GM12878 (cell line): ENCODE measurements around the gene SFXN5. TPM values are rescaled to one million over a fixed set of nuclear protein-coding genes. Genes with fewer than 3 reads are reported as not detected.

Source experiments
- ATAC-seq: fragments of 200-7000 bp; cut with Tn5 transposase; 3 replicates; pipeline ENCODE4 v1.9.1; 2020; ENCODE audit warnings: mild to moderate bottlenecking, moderate library complexity
- BruUV-seq: library from RNA; stranded (reverse); fragments of 400-500 nt; replicated peaks from 2 replicates; lab custom pipeline; 2021; lab: Mats Ljungman, UMichigan
- CTCF ChIA-PET: fragments of 300-600 bp; sonication (Branson Sonifier 250); formaldehyde crosslinking; extraction: SDS; loops from one replicate; lab custom pipeline; 2021; ENCODE audit warnings: inconsistent platforms; lab: Yijun Ruan, JAX
- POLR2A ChIA-PET: fragments of 350-600 bp; formaldehyde crosslinking; extraction: SDS; loops from one replicate; lab custom pipeline; 2021; ENCODE audit warnings: inconsistent platforms; lab: Charles Lee
- RAD21 ChIA-PET: fragments of 300-600 bp; sonication (Branson Sonifier 250); formaldehyde crosslinking; loops from one replicate; lab custom pipeline; 2023; ENCODE audit warnings: antibody characterized with exemption; ENCODE audit not compliant: unreplicated experiment; lab: Charles Lee
- SMC1A ChIA-PET: fragments of 300-600 bp; sonication (Branson Sonifier 250); formaldehyde crosslinking; loops from one replicate; lab custom pipeline; 2023; ENCODE audit not compliant: unreplicated experiment, uncharacterized antibody; lab: Charles Lee
- DNase-seq: peaks from one replicate; pipeline ENCODE4 v3.0.0-alpha.2; 2011; ENCODE audit warnings: low read depth, low spot score
- FAIRE-seq: peaks from 3 replicates; lab custom pipeline; 2011; peaks lifted over from hg19 to GRCh38; lab: Jason Lieb, UNC
- H2AFZ ChIP-seq: 2 replicates; pipeline ENCODE4 v1.6.0; 2011; ENCODE audit warnings: low read depth, low read length, control low read depth; ENCODE audit not compliant: control insufficient read depth
- H3K27ac ChIP-seq: 2 replicates; pipeline ENCODE4 v1.5.1; 2011; ENCODE audit warnings: control low read depth; ENCODE audit not compliant: control insufficient read depth, insufficient read depth
- H3K27me3 ChIP-seq, 2 experiments: replicated peaks in 1 of 2; 2 replicates each; pipeline versions ENCODE4 v1.6.0 to v1.6.1; 2011; ENCODE audit warnings: low read length in 1 of 2; ENCODE audit not compliant: control insufficient read depth in 2 of 2, insufficient read depth in 2 of 2
- H3K36me3 ChIP-seq, 2 experiments: 2 replicates each; pipeline ENCODE4 v1.5.1; 2011; ENCODE audit warnings: low read length in 1 of 2; ENCODE audit not compliant: control insufficient read depth in 2 of 2, insufficient read depth in 2 of 2
- H3K4me1 ChIP-seq: 2 replicates; pipeline ENCODE4 v1.6.1; 2011; ENCODE audit warnings: mild to moderate bottlenecking, low read length, moderate library complexity, mixed read lengths; ENCODE audit not compliant: control insufficient read depth, insufficient read depth
- H3K4me2 ChIP-seq: 2 replicates; pipeline ENCODE4 v1.6.0; 2011; ENCODE audit warnings: control low read depth; ENCODE audit not compliant: control insufficient read depth, insufficient read depth
- H3K4me3 ChIP-seq: fragments of 200-600 bp; sonication (generic); 2 replicates; pipeline ENCODE4 v1.5.1; 2016
- H3K79me2 ChIP-seq: 2 replicates; pipeline ENCODE4 v1.6.0; 2011; ENCODE audit warnings: low read length; ENCODE audit not compliant: control insufficient read depth, insufficient read depth
- H3K9ac ChIP-seq: 2 replicates; pipeline ENCODE4 v1.8.0; 2011; ENCODE audit warnings: low read length, control low read depth, mixed read lengths; ENCODE audit not compliant: control insufficient read depth, insufficient read depth
- H3K9me3 ChIP-seq: replicated peaks from 3 replicates; pipeline ENCODE4 v1.5.1; 2011; ENCODE audit warnings: mild to moderate bottlenecking, low read length; ENCODE audit not compliant: control insufficient read depth, insufficient read depth
- H4K20me1 ChIP-seq: 2 replicates; pipeline ENCODE4 v1.6.0; 2011; ENCODE audit not compliant: control insufficient read depth, insufficient read depth
- MEF2A ChIP-seq: IDR thresholded peaks from 2 replicates; pipeline ENCODE4 v1.6.1; 2011; ENCODE audit warnings: low read depth, mild to moderate bottlenecking, low read length, moderate library complexity; ENCODE audit not compliant: insufficient read depth
- NFYA ChIP-seq: IDR thresholded peaks from 2 replicates; pipeline ENCODE4 v1.6.1; 2011; ENCODE audit warnings: low read depth, mild to moderate bottlenecking, low read length, improper control_type of control experiment, borderline replicate concordance
- NRF1 ChIP-seq: conservative IDR thresholded peaks from 2 replicates; pipeline ENCODE4 v1.6.1; 2011; ENCODE audit warnings: mild to moderate bottlenecking, low read depth, low read length, improper control_type of control experiment
- ZNF207 ChIP-seq: fragments of 450-650 bp; IDR thresholded peaks from 2 replicates; pipeline ENCODE4 v1.6.1; 2014; ENCODE audit warnings: antibody characterized with exemption, mild to moderate bottlenecking, borderline replicate concordance
- WGBS: methylation state at CpG from one replicate; pipeline ENCODE4 v1.1.6; 2016; ENCODE audit warnings: low lambda C conversion rate; ENCODE audit not compliant: insufficient replicate concordance, insufficient coverage; ENCODE audit errors: missing lambda C conversion rate; 5-methylcytosine and 5-hydroxymethylcytosine counted together
- in situ Hi-C: fragments of 300-500 bp; cut with MboI; formaldehyde crosslinking; loops from 9 replicates; pipeline ENCODE4 v1.14.3; 2018; ENCODE audit warnings: mixed read lengths
- intact Hi-C: fragments of 100-400 bp; cut with micrococcal nuclease; formaldehyde crosslinking; loops from one replicate; pipeline ENCODE4 v1.14.2; 2022; ENCODE audit not compliant: unreplicated experiment
- polyA plus RNA-seq, 11 experiments: library from polyadenylated mRNA; depleted of rRNA in 4 of 11; unstranded in 6 of 11; stranded (reverse) in 5 of 11; fragments of >200 nt; fragmentation: Nextera tagmentation in 4 of 11; fragmentation: Illumina TruSeq in 1 of 11; extraction: Ambion mirVana in 4 of 11; extraction: Trizol in 1 of 11; gene quantifications; 1 replicate in 1 of 11; 2 replicates in 10 of 11; pipeline versions ENCODE4 v1.2.1 to v1.2.3, GENCODE V29; 2011 to 2016; ENCODE audit warnings: inconsistent platforms in 2 of 11, missing spikeins in 2 of 11, low read depth in 1 of 11
- total RNA-seq, 4 experiments: library from RNA; depleted of rRNA in 3 of 4; stranded (reverse); fragments of >200 nt in 3 of 4; fragmentation: Illumina TruSeq in 1 of 4; extraction: Trizol in 1 of 4; gene quantifications; 2 replicates each; pipeline versions ENCODE4 v1.2.1 to v1.2.3, GENCODE V29; 2013 to 2021
- TF ChIP-seq, protein P1 (sequence below): fragments of 450-650 bp; IDR thresholded peaks from 2 replicates; pipeline ENCODE4 v1.6.1; 2016; ENCODE audit warnings: mild to moderate bottlenecking
- TF ChIP-seq, protein P2 (sequence below): fragments of 450-650 bp; formaldehyde crosslinking; IDR thresholded peaks from 2 replicates; pipeline ENCODE4 v1.4.0; 2020; ENCODE audit warnings: mild to moderate bottlenecking, moderate library complexity
- TF ChIP-seq, protein P3 (sequence below): IDR thresholded peaks from 2 replicates; pipeline ENCODE4 v1.6.1; 2012; ENCODE audit warnings: improper control_type of control experiment, low read depth, low read length; ENCODE audit not compliant: insufficient replicate concordance
- TF ChIP-seq, protein P4 (sequence below): fragments of 450-650 bp; IDR thresholded peaks from 2 replicates; pipeline ENCODE4 v1.6.1; 2017; ENCODE audit warnings: mild to moderate bottlenecking, moderate library complexity

SFXN5 gene
- total and polyA plus RNA-seq, 10 of the 15 experiments (the other 5 are each of a cell fraction or from before 2014, with no cell fraction given) = 3.3 to 15.9 (median 11.2) TPM

DNA sequence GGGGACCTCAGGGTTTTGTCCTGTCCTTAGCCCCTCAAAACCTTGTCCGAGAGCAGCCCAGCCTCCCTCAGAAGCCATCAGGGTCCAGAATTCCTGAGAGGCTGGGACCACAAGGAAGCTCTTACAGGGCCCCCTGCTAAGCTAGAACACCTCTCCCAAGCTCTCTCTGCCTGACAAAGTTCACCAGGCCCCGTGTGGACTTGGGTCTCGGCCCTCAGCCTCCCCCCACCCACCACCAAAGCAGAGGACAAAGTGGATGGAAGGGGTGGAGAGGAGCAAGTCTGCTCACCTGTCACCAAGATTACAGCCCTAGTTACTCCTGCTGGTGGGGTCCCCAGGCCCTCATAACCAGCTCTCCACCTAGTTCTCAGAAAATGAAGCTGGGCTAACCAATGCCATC is 24.4 kb upstream of the SFXN5 start:
- Histone ChIP-seq H3K27ac (no peak overlapping the region), H3K36me3 (no peaks in the 10 kb centered on the region), H3K4me1 (no peaks in the 10 kb centered on the region; the same call in 1 of the 2 replicates), H4K20me1 (no peaks in the 10 kb centered on the region; the same call in 1 of the 2 replicates), H2AFZ (no peak overlapping the region), H3K79me2 (no peaks in the 10 kb centered on the region), H3K9me3 (no peaks in the 10 kb centered on the region), H3K9ac (no peak overlapping the region), H3K27me3 (peaks cover 0 to 1% of the 10 kb centered on the region in 2 experiments; a peak in 2 of 4 replicates), H3K4me2 (no peak overlapping the region), H3K4me3 (no peak overlapping the region)
- BruUV-seq = no TSS peak
- intact Hi-C loops = no loop called here
- DNase-seq (no peak), ATAC-seq (no peak), FAIRE-seq (no peak)
- ChIA-PET RAD21 (no interaction called here), SMC1A (no interaction called here), CTCF (interaction anchor here (0.6 to 2.4 kb wide), 3 partner anchors 9 to 208 kb away, joined by 3 to 6 read pairs (median 5); no protein-coding TSS in a partner anchor), POLR2A (no interaction called here)
- 2% methylated on average over 3 of the region's 3 CpGs for WGBS
- in situ Hi-C loops = no loop called here
- TF ChIP-seq, protein P1, sequence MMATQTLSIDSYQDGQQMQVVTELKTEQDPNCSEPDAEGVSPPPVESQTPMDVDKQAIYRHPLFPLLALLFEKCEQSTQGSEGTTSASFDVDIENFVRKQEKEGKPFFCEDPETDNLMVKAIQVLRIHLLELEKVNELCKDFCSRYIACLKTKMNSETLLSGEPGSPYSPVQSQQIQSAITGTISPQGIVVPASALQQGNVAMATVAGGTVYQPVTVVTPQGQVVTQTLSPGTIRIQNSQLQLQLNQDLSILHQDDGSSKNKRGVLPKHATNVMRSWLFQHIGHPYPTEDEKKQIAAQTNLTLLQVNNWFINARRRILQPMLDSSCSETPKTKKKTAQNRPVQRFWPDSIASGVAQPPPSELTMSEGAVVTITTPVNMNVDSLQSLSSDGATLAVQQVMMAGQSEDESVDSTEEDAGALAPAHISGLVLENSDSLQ = no peak
- TF ChIP-seq ZNF207 (no peak), NRF1 (no peak), MEF2A (no peak), NFYA (no peak)
- TF ChIP-seq, protein P2, sequence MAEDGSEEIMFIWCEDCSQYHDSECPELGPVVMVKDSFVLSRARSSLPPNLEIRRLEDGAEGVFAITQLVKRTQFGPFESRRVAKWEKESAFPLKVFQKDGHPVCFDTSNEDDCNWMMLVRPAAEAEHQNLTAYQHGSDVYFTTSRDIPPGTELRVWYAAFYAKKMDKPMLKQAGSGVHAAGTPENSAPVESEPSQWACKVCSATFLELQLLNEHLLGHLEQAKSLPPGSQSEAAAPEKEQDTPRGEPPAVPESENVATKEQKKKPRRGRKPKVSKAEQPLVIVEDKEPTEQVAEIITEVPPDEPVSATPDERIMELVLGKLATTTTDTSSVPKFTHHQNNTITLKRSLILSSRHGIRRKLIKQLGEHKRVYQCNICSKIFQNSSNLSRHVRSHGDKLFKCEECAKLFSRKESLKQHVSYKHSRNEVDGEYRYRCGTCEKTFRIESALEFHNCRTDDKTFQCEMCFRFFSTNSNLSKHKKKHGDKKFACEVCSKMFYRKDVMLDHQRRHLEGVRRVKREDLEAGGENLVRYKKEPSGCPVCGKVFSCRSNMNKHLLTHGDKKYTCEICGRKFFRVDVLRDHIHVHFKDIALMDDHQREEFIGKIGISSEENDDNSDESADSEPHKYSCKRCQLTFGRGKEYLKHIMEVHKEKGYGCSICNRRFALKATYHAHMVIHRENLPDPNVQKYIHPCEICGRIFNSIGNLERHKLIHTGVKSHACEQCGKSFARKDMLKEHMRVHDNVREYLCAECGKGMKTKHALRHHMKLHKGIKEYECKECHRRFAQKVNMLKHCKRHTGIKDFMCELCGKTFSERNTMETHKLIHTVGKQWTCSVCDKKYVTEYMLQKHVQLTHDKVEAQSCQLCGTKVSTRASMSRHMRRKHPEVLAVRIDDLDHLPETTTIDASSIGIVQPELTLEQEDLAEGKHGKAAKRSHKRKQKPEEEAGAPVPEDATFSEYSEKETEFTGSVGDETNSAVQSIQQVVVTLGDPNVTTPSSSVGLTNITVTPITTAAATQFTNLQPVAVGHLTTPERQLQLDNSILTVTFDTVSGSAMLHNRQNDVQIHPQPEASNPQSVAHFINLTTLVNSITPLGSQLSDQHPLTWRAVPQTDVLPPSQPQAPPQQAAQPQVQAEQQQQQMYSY (CRISPR knock-in tag) = no peak
- TF ChIP-seq, protein P3, sequence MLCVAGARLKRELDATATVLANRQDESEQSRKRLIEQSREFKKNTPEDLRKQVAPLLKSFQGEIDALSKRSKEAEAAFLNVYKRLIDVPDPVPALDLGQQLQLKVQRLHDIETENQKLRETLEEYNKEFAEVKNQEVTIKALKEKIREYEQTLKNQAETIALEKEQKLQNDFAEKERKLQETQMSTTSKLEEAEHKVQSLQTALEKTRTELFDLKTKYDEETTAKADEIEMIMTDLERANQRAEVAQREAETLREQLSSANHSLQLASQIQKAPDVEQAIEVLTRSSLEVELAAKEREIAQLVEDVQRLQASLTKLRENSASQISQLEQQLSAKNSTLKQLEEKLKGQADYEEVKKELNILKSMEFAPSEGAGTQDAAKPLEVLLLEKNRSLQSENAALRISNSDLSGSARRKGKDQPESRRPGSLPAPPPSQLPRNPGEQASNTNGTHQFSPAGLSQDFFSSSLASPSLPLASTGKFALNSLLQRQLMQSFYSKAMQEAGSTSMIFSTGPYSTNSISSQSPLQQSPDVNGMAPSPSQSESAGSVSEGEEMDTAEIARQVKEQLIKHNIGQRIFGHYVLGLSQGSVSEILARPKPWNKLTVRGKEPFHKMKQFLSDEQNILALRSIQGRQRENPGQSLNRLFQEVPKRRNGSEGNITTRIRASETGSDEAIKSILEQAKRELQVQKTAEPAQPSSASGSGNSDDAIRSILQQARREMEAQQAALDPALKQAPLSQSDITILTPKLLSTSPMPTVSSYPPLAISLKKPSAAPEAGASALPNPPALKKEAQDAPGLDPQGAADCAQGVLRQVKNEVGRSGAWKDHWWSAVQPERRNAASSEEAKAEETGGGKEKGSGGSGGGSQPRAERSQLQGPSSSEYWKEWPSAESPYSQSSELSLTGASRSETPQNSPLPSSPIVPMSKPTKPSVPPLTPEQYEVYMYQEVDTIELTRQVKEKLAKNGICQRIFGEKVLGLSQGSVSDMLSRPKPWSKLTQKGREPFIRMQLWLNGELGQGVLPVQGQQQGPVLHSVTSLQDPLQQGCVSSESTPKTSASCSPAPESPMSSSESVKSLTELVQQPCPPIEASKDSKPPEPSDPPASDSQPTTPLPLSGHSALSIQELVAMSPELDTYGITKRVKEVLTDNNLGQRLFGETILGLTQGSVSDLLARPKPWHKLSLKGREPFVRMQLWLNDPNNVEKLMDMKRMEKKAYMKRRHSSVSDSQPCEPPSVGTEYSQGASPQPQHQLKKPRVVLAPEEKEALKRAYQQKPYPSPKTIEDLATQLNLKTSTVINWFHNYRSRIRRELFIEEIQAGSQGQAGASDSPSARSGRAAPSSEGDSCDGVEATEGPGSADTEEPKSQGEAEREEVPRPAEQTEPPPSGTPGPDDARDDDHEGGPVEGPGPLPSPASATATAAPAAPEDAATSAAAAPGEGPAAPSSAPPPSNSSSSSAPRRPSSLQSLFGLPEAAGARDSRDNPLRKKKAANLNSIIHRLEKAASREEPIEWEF = no peak
- TF ChIP-seq, protein P4, sequence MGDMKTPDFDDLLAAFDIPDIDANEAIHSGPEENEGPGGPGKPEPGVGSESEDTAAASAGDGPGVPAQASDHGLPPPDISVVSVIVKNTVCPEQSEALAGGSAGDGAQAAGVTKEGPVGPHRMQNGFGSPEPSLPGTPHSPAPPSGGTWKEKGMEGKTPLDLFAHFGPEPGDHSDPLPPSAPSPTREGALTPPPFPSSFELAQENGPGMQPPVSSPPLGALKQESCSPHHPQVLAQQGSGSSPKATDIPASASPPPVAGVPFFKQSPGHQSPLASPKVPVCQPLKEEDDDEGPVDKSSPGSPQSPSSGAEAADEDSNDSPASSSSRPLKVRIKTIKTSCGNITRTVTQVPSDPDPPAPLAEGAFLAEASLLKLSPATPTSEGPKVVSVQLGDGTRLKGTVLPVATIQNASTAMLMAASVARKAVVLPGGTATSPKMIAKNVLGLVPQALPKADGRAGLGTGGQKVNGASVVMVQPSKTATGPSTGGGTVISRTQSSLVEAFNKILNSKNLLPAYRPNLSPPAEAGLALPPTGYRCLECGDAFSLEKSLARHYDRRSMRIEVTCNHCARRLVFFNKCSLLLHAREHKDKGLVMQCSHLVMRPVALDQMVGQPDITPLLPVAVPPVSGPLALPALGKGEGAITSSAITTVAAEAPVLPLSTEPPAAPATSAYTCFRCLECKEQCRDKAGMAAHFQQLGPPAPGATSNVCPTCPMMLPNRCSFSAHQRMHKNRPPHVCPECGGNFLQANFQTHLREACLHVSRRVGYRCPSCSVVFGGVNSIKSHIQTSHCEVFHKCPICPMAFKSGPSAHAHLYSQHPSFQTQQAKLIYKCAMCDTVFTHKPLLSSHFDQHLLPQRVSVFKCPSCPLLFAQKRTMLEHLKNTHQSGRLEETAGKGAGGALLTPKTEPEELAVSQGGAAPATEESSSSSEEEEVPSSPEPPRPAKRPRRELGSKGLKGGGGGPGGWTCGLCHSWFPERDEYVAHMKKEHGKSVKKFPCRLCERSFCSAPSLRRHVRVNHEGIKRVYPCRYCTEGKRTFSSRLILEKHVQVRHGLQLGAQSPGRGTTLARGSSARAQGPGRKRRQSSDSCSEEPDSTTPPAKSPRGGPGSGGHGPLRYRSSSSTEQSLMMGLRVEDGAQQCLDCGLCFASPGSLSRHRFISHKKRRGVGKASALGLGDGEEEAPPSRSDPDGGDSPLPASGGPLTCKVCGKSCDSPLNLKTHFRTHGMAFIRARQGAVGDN = no peak
